GM12878 (cell line): ENCODE data around the gene SNHG17.

ENCODE experiments used
- BACH1 ChIP-seq: fragments of 450-650 bp; IDR thresholded peaks from 2 replicates; pipeline ENCODE4 v1.6.1; 2017; ENCODE audit warnings: mild to moderate bottlenecking, borderline replicate concordance
- BRCA1 ChIP-seq: IDR thresholded peaks from 2 replicates; pipeline ENCODE4 v1.6.1; 2011; ENCODE audit warnings: low read depth, low read length, improper control_type of control experiment
- POLR2A ChIP-seq: IDR thresholded peaks from 2 replicates; pipeline ENCODE4 v1.6.1; 2011; ENCODE audit warnings: low read depth, mild to moderate bottlenecking, low read length
- POLR2AphosphoS5 ChIP-seq: IDR thresholded peaks from 2 replicates; pipeline ENCODE4 v1.6.1; 2011; ENCODE audit warnings: mild to moderate bottlenecking, low read length, inconsistent platforms
- STAT3 ChIP-seq: IDR thresholded peaks from 2 replicates; pipeline ENCODE4 v1.6.1; 2011; ENCODE audit warnings: low read depth, low read length, improper control_type of control experiment
- TF ChIP-seq, protein P1 (sequence below): IDR thresholded peaks from 2 replicates; pipeline ENCODE4 v1.6.1; 2011; ENCODE audit warnings: borderline replicate concordance, low read depth, mild to moderate bottlenecking, moderate library complexity, mixed read lengths, low read length; ENCODE audit not compliant: insufficient read depth; ENCODE audit errors: extremely low read length
- TF ChIP-seq, protein P2 (sequence below): fragments of 450-650 bp; conservative IDR thresholded peaks from 2 replicates; pipeline ENCODE4 v1.6.1; 2017; ENCODE audit warnings: mild to moderate bottlenecking, moderate library complexity
- TF ChIP-seq, protein P3 (sequence below), 3 experiments: IDR thresholded peaks in 2 of 3; conservative IDR thresholded peaks in 1 of 3; 2 replicates each; pipeline ENCODE4 v1.5.1; 2011; ENCODE audit warnings: low read depth in 3 of 3, low read length in 3 of 3, mild to moderate bottlenecking in 3 of 3, control low read depth in 2 of 3, moderate library complexity in 2 of 3, inconsistent platforms in 1 of 3, mixed read lengths in 1 of 3; ENCODE audit not compliant: control insufficient read depth in 2 of 3, insufficient read depth in 1 of 3; ENCODE audit errors: extremely low read depth in 1 of 3

- TF ChIP-seq, protein P1, sequence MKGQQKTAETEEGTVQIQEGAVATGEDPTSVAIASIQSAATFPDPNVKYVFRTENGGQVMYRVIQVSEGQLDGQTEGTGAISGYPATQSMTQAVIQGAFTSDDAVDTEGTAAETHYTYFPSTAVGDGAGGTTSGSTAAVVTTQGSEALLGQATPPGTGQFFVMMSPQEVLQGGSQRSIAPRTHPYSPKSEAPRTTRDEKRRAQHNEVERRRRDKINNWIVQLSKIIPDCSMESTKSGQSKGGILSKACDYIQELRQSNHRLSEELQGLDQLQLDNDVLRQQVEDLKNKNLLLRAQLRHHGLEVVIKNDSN, result no peak
- TF ChIP-seq, protein P2, sequence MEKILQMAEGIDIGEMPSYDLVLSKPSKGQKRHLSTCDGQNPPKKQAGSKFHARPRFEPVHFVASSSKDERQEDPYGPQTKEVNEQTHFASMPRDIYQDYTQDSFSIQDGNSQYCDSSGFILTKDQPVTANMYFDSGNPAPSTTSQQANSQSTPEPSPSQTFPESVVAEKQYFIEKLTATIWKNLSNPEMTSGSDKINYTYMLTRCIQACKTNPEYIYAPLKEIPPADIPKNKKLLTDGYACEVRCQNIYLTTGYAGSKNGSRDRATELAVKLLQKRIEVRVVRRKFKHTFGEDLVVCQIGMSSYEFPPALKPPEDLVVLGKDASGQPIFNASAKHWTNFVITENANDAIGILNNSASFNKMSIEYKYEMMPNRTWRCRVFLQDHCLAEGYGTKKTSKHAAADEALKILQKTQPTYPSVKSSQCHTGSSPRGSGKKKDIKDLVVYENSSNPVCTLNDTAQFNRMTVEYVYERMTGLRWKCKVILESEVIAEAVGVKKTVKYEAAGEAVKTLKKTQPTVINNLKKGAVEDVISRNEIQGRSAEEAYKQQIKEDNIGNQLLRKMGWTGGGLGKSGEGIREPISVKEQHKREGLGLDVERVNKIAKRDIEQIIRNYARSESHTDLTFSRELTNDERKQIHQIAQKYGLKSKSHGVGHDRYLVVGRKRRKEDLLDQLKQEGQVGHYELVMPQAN, result no peak
- TF ChIP-seq, protein P3, sequence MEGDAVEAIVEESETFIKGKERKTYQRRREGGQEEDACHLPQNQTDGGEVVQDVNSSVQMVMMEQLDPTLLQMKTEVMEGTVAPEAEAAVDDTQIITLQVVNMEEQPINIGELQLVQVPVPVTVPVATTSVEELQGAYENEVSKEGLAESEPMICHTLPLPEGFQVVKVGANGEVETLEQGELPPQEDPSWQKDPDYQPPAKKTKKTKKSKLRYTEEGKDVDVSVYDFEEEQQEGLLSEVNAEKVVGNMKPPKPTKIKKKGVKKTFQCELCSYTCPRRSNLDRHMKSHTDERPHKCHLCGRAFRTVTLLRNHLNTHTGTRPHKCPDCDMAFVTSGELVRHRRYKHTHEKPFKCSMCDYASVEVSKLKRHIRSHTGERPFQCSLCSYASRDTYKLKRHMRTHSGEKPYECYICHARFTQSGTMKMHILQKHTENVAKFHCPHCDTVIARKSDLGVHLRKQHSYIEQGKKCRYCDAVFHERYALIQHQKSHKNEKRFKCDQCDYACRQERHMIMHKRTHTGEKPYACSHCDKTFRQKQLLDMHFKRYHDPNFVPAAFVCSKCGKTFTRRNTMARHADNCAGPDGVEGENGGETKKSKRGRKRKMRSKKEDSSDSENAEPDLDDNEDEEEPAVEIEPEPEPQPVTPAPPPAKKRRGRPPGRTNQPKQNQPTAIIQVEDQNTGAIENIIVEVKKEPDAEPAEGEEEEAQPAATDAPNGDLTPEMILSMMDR (IDR thresholded peaks at IDR 0.05 in 2 of 3, conservative IDR thresholded peaks at IDR 0.05 in 1 of 3; ENCODE audit: control insufficient read depth in 2 of 3, extremely low read depth in 1 of 3, insufficient read depth in 1 of 3, low read depth in 3 of 3, low read length in 3 of 3), result peak in 2 of 3 experiments; percentile 1 to 9; a peak in 1 of 6 replicates
- TF ChIP-seq POLR2A, result no peak
- TF ChIP-seq BACH1, result no peak
- TF ChIP-seq BRCA1, result no peak
- 0 out of 2 replicates have a peak, but pooled peaks have one; percentile 30 for TF ChIP-seq POLR2AphosphoS5
- no peak for TF ChIP-seq STAT3
Measured at GRCh38 chr20:38447931-38448675, 13.0 kb upstream of the SNHG17 start.
